ENCODE data around the gene KCNK10.

DNA sequence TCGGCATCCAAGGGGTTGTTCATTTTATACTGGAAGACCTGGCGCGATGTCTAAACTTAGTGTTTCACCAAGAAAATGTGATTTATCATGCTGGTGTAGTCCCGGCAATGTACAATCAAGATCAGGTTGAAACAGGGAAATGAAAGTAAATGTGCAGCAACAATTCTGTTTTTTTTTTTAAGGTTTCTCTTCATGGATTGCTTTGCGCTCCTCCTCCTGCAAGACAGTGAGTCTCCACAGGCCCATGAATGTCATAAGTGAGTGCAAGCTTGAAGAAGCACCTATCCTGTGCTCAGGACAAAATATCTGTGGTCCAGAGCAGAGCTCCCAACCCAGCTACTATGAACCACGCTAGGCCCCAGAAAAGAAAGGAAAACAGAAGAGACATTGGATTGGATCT is 143.4 kb downstream of the KCNK10 start:
- TF ChIP-seq CTCF (IDR thresholded peaks at IDR 0.05; ENCODE audit: poor library complexity) (no peak), EZH2phosphoT487 (IDR thresholded peaks at IDR 0.05; ENCODE audit: low read depth, severe bottlenecking, unreplicated experiment) (no peak)
